Caco-2 (cell line): Measurements from ENCODE around the gene SUSD5. TPM values are rescaled to one million over a fixed set of nuclear protein-coding genes. Genes with fewer than 3 reads are reported as not detected.
"Not testable (repeated sequence)": the region's sequence is repeated elsewhere in the genome, so short reads cannot be mapped to it uniquely, and the experiment has no call there.

Experiments used
- BruUV-seq: library from RNA; stranded (reverse); fragments of 400-500 nt; replicated peaks from 2 replicates; lab custom pipeline; 2021; lab: Mats Ljungman, UMichigan
- CTCF ChIA-PET: fragments of 300-600 bp; sonication (Branson Sonifier 250); formaldehyde crosslinking; loops from one replicate; lab custom pipeline; 2022; ENCODE audit warnings: antibody characterized with exemption; lab: Charles Lee
- POLR2A ChIA-PET: fragments of 300-600 bp; sonication (Branson Sonifier 250); formaldehyde crosslinking; loops from one replicate; lab custom pipeline; 2022; ENCODE audit warnings: antibody characterized with exemption; lab: Charles Lee
- DNase-seq, 2 experiments: peaks; one replicate each; pipeline versions ENCODE4 v3.0.0 to v3.0.0-alpha.2; 2020 to 2022
- H3K27me3 ChIP-seq: replicated peaks from 2 replicates; pipeline ENCODE4 v1.6.0; 2011; ENCODE audit warnings: low read length; ENCODE audit not compliant: control insufficient read depth, insufficient read depth
- H3K36me3 ChIP-seq: 2 replicates; pipeline ENCODE4 v1.5.1; 2011; ENCODE audit warnings: low read length; ENCODE audit not compliant: control insufficient read depth, insufficient read depth
- H3K4me1 ChIP-seq: fragments of 250-450 bp; sonication (Bioruptor Pico); 2 replicates; pipeline ENCODE4 v1.5.1; 2020; ENCODE audit warnings: mild to moderate bottlenecking
- H3K4me3 ChIP-seq: 2 replicates; pipeline ENCODE4 v1.5.1; 2011; ENCODE audit warnings: low read depth, mild to moderate bottlenecking, control low read depth, low read length
- H3K9me3 ChIP-seq: fragments of 250-450 bp; sonication (Bioruptor Pico); 2 replicates; pipeline ENCODE4 v1.5.1; 2020; ENCODE audit warnings: mild to moderate bottlenecking, moderate library complexity
- H3K27ac Mint-ChIP-seq: one replicate; pipeline ENCODE4 v1.8.0; 2022; ENCODE audit warnings: mixed read lengths; ENCODE audit not compliant: unreplicated experiment
- H3K27me3 Mint-ChIP-seq: one replicate; pipeline ENCODE4 v1.8.0; 2022; ENCODE audit warnings: mixed read lengths; ENCODE audit not compliant: insufficient read depth, unreplicated experiment
- H3K36me3 Mint-ChIP-seq: one replicate; pipeline ENCODE4 v1.8.0; 2022; ENCODE audit warnings: mild to moderate bottlenecking, mixed read lengths; ENCODE audit not compliant: insufficient read depth, unreplicated experiment
- H3K4me1 Mint-ChIP-seq: one replicate; pipeline ENCODE4 v1.8.0; 2022; ENCODE audit warnings: low read depth, mixed read lengths; ENCODE audit not compliant: unreplicated experiment
- H3K4me3 Mint-ChIP-seq: one replicate; pipeline ENCODE4 v1.8.0; 2022; ENCODE audit warnings: mild to moderate bottlenecking, moderate library complexity, mixed read lengths; ENCODE audit not compliant: unreplicated experiment
- H3K9me3 Mint-ChIP-seq: one replicate; pipeline ENCODE4 v1.8.0; 2022; ENCODE audit warnings: mixed read lengths; ENCODE audit not compliant: unreplicated experiment
- intact Hi-C: fragments of 100-400 bp; cut with micrococcal nuclease; formaldehyde crosslinking; loops from one replicate; pipeline ENCODE4 v1.10.0; 2022; ENCODE audit not compliant: unreplicated experiment
- total RNA-seq: library from RNA; stranded (reverse); gene quantifications from 2 replicates; pipeline ENCODE4 v1.2.3, GENCODE V29; 2022
- TF ChIP-seq, protein P1 (sequence below), 2 experiments: fragments of 200-600 bp in 1 of 2; IDR thresholded peaks; 1 replicate in 1 of 2; 2 replicates in 1 of 2; pipeline versions ENCODE4 v1.5.1 to v1.8.0; 2011 to 2022; ENCODE audit warnings: antibody characterized with exemption in 1 of 2, control low read depth in 1 of 2, inconsistent platforms in 1 of 2, low read depth in 1 of 2, low read length in 1 of 2, mild to moderate bottlenecking in 1 of 2, moderate library complexity in 1 of 2; ENCODE audit not compliant: insufficient read depth in 1 of 2, severe bottlenecking in 1 of 2, unreplicated experiment in 1 of 2

SUSD5 gene
- total RNA-seq, 1 experiment from 2014 or later: not detected

DNA sequence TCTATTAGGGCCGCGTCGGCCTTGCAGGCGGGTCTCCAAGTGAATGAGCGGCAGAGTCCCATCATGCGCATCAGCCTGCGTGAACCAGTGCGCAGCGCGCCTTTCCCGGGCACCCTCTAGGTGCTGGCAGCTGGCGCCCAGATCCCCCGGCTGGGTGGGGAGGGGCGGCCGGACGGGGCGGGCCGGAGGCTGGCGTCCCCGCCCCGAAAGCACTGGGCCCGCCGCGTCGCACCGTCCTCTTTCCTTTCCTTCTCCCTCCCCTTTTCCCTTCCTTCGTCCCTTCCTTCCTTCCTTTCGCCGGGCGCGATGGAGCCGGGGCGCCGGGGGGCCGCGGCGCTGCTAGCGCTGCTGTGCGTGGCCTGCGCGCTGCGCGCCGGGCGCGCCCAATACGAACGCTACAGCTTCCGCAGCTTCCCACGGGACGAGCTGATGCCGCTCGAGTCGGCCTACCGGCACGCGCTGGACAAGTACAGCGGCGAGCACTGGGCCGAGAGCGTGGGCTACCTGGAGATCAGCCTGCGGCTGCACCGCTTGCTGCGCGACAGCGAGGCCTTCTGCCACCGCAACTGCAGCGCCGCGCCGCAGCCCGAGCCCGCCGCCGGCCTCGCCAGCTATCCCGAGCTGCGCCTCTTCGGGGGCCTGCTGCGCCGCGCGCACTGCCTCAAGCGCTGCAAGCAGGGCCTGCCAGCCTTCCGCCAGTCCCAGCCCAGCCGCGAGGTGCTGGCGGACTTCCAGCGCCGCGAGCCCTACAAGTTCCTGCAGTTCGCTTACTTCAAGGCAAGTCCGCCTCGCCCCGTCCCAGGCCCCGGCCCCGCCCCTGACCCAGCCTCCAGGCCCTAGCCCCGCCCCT lies 104.6 kb downstream of the SUSD5 start, which contains the start of gene CRTAP:
TSS of gene CRTAP (plus strand) at position 243 of the 850 bp plus-strand sequence. CDS start at position 307, 64 bp downstream.
- Histone ChIP-seq H3K4me1 (peaks cover 7% of the 10 kb centered on the region; the same call in 1 of the 2 replicates), H3K4me3 (peak within 1 kb of the TSS; percentile 94), H3K27me3 (no peaks in the 10 kb centered on the region), H3K9me3 (no peaks in the 10 kb centered on the region), H3K36me3 (no peaks in the 10 kb centered on the region; the same call in 1 of the 2 replicates)
- TF ChIP-seq, protein P1, sequence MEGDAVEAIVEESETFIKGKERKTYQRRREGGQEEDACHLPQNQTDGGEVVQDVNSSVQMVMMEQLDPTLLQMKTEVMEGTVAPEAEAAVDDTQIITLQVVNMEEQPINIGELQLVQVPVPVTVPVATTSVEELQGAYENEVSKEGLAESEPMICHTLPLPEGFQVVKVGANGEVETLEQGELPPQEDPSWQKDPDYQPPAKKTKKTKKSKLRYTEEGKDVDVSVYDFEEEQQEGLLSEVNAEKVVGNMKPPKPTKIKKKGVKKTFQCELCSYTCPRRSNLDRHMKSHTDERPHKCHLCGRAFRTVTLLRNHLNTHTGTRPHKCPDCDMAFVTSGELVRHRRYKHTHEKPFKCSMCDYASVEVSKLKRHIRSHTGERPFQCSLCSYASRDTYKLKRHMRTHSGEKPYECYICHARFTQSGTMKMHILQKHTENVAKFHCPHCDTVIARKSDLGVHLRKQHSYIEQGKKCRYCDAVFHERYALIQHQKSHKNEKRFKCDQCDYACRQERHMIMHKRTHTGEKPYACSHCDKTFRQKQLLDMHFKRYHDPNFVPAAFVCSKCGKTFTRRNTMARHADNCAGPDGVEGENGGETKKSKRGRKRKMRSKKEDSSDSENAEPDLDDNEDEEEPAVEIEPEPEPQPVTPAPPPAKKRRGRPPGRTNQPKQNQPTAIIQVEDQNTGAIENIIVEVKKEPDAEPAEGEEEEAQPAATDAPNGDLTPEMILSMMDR (IDR thresholded peaks at IDR 0.05; ENCODE audit: insufficient read depth in 1 of 2, low read depth in 1 of 2, low read length in 1 of 2, severe bottlenecking in 1 of 2, unreplicated experiment in 1 of 2): no peak
- no TSS peak for BruUV-seq
- no peaks in the 10 kb centered on the region for H3K4me1 Mint-ChIP-seq
- H3K27ac Mint-ChIP-seq: peak within 1 kb of the TSS; percentile 25
- POLR2A ChIA-PET: no interaction called here
- H3K27me3 Mint-ChIP-seq: no peaks in the 10 kb centered on the region
- intact Hi-C loops: loop anchor here (1.0 kb wide), 1 partner anchor 17 kb away; the partner anchor contains the start of genes GLB1 and TMPPE
- no peaks in the 10 kb centered on the region for H3K9me3 Mint-ChIP-seq
- H3K4me3 Mint-ChIP-seq: peak within 1 kb of the TSS; percentile 80
- CTCF ChIA-PET: interaction anchor here (1.2 kb wide), 1 partner anchor 18 kb away, joined by 8 read pairs; no protein-coding TSS in a partner anchor
- no peaks in the 10 kb centered on the region for H3K36me3 Mint-ChIP-seq
- DNase-seq: peak; percentile 90

DNA sequence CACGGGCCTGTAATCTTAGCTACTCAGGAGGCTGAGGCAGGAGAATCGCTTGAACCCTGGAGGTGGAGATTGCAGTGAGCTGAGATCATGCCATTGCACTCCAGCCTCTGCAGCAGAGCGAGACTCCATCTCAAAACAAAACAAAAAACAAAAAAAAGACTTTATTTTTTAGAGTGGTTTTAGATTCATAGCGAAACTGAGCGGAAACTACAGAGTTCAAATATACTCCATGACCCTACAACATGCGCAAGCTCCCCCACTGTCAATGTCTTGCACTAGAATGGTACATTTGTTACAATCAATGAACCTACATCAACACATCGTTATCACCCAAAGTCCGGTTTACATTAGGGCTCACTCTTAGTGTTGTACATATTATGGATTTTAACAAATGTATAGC lies 107.0 kb downstream of the SUSD5 start:
- intact Hi-C loops: no loop called here
- CTCF ChIA-PET: no interaction called here

DNA sequence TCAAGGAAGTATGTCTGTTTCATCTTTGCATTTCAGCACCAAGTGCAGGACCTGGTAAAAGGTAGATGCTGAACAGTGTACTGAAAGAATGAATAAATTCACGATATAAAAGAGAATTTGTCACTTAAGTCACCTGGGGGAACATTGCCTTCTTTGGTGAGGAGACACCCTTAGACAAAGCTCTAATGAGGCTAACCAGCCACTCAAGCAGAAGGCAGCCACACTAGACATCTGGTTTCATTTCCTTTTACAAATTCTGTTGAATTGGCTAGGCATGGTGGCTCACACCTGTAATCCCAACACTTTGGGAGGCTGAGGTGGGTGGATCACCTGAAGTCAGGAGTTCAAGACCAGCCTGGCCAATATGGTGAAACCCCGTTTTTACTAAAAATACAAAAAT lies 111.8 kb downstream of the SUSD5 start:
- CTCF ChIA-PET, H3K4me3 Mint-ChIP-seq, intact Hi-C loops, H3K9me3 Mint-ChIP-seq, DNase-seq, H3K27me3 ChIP-seq, H3K27ac Mint-ChIP-seq, H3K9me3 ChIP-seq, H3K4me1 ChIP-seq, H3K4me1 Mint-ChIP-seq, BruUV-seq, H3K36me3 ChIP-seq, H3K27me3 Mint-ChIP-seq, H3K36me3 Mint-ChIP-seq, POLR2A ChIA-PET, H3K4me3 ChIP-seq: not testable (repeated sequence)

More for the DNA sequence above, 107.0 kb downstream of the SUSD5 start:
- H3K27me3 ChIP-seq: no peaks in the 10 kb centered on the region
- POLR2A ChIA-PET: no interaction called here
- H3K4me1 Mint-ChIP-seq: no peaks in the 10 kb centered on the region
- H3K4me3 Mint-ChIP-seq: no peak overlapping the region
- no peaks in the 10 kb centered on the region for H3K27me3 Mint-ChIP-seq
- no TSS peak for BruUV-seq
- TF ChIP-seq, protein P1 (IDR thresholded peaks at IDR 0.05; ENCODE audit: insufficient read depth in 1 of 2, low read depth in 1 of 2, low read length in 1 of 2, severe bottlenecking in 1 of 2, unreplicated experiment in 1 of 2): no peak
- H3K36me3 ChIP-seq: no peaks in the 10 kb centered on the region
- H3K9me3 ChIP-seq: no peaks in the 10 kb centered on the region
- DNase-seq: no peak
- no peaks in the 10 kb centered on the region for H3K36me3 Mint-ChIP-seq
- H3K27ac Mint-ChIP-seq: no peak overlapping the region
- no peak overlapping the region for H3K4me3 ChIP-seq
- no peaks in the 10 kb centered on the region for H3K9me3 Mint-ChIP-seq
- peaks cover 7% of the 10 kb centered on the region; the same call in 1 of the 2 replicates for H3K4me1 ChIP-seq
